ENCODE measurements around the gene ARID3A. TPM values are rescaled to one million over a fixed set of nuclear protein-coding genes. Genes with fewer than 3 reads are reported as not detected.
"Not testable (repeated sequence)": the region's sequence is repeated elsewhere in the genome, so short reads cannot be mapped to it uniquely, and the experiment has no call there.

Gene ARID3A
- total RNA-seq, 1 experiment from 2014 or later, result 3.7 TPM

DNA sequence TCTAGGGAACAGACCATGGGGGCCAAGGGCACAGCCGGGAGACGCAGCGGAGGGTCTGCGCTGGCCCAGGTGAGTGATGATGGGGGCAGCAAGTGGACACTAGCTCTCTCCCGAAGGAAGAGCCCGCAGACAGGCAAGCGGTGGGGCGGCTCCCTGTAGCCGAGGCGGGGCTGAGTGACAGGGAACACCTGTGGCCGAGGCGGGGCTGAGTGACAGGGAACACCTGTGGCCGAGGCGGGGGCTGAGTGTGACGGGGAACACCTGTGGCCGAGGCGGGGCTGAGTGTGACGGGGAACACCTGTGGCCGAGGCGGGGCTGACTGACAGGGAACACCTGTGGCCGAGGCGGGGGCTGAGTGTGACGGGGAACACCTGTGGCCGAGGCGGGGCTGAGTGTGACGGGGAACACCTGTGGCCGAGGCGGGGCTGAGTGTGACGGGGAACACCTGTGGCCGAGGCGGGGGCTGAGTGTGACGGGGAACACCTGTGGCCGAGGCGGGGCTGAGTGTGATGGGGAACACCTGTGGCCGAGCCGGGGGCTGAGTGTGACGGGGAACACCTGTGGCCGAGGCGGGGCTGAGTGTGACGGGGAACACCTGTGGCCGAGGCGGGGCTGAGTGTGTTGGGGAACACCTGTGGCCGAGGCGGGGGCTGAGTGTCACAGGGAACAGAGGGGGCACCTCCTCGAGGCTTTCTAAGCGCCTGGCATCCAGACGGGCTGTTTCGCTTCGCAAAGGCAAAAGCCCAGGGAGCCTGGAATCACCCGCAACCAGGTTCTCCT is 34.2 kb upstream of the ARID3A start:
- DNase-seq (ENCODE audit: low read depth), result not testable (repeated sequence)

DNA sequence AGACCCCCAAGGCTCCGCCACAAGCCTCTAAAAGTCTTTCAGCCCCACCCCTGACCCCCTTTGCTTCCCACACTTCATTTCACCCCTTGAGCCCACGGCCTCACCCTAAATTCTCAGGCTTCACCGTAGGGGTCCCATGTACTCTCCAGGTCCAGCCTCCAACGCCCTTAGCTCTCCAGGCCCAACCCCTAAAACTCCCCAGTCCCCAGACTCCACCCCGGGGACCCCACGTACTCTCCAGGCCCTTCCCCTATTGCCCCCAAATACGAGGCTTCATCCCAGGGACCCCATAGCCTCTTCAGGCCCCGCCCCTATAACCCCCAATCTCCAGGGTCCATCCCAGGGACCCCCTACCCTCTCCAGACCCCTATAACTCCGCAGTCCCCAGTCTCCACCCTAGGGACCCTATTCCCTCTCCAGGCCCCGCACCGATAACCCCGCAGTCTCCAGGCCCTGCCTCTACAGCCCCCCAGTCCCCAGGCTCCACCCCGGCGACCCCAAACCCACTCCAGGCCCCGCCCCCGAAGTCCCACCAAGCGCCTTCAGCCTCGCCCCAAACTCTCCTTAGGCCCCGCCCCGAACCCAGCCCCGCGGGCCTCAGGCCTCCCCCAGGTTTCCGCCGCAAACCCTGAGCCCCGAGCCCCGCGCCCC is 33.5 kb upstream of the ARID3A start:
- DNase-seq (ENCODE audit: low read depth), result no peak

DNA sequence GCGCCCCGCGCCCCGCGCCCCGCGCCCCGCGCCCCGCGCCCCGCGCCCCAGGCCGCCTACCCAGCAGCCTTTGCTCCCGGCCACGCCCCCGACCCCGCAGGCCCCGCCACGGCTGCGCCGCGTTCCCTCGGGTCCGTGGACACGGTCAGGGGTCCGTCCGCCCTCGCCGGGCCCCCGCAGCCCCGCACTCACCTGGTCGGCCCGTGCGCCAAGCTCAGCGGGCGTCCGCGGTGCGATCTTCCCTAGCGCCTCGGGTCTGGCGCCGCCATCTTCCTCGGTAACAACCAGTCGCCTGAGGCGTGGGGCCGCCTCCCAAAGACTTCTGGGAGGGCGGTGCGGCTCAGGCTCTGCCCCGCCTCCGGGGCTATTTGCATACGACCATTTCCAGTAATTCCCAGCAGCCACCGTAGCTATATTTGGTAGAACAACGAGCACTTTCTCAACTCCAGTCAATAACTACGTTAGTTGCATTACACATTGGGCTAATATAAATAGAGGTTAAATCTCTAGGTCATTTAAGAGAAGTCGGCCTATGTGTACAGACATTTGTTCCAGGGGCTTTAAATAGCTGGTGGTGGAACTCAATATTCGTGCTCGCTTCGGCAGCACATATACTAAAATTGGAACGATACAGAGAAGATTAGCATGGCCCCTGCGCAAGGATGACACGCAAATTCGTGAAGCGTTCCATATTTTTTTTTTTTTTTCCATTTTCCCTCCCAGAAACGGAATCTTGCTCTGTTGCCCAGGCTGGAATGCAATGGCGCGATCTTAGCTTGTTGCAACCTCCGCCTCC is 32.7 kb upstream of the ARID3A start, which contains the start of the genes MED16 and RNU6-9:
Gene MED16, minus strand, starts transcription at position 294 of the 796 bp plus-strand sequence. CDS start 2,056 bp downstream, outside the sequence.
Gene RNU6-9, plus strand, starts transcription at position 591 of the 796 bp plus-strand sequence.
- peak; percentile 91 for DNase-seq (ENCODE audit: low read depth)

DNA sequence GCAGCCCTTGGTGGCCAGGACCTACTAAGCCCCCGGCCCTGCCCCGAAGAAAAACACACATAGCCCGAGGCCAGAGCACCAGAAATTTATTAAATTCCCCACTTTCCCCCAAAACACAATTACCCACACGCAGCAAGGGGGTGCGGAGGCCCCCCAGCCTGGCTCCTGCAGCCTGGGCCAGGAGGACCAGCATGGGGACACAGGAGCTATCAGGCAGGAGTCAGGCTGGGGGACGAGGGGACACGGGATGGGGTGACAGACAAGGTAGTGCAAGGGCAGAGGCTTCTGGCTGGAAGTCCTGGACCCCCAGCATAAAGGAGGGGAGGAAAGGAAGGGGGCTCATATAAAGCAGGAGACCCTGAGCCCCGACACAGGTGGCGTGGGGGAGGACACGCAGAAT is 29.4 kb upstream of the ARID3A start:
- DNase-seq (ENCODE audit: low read depth), result no peak

DNA sequence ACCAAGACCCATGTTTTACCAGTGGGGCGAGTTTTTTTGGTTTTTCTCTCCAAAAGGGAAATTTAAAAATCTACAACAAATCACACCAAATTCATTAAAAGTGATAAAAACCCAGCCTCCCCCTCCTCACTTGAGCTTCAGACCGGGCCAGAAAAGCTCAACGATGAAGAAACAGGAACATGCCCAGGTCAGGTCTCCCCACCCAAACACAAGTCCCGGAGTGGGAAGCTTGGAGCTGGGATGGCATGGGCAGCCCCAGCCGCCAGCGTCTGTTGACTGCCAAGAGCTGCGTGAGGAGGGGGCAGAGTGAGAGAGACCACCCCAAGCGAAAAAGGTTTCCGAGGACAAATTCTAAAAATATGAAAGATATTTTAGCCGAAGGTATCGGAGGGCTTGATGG is 28.8 kb upstream of the ARID3A start:
- no peak for DNase-seq (ENCODE audit: low read depth)

DNA sequence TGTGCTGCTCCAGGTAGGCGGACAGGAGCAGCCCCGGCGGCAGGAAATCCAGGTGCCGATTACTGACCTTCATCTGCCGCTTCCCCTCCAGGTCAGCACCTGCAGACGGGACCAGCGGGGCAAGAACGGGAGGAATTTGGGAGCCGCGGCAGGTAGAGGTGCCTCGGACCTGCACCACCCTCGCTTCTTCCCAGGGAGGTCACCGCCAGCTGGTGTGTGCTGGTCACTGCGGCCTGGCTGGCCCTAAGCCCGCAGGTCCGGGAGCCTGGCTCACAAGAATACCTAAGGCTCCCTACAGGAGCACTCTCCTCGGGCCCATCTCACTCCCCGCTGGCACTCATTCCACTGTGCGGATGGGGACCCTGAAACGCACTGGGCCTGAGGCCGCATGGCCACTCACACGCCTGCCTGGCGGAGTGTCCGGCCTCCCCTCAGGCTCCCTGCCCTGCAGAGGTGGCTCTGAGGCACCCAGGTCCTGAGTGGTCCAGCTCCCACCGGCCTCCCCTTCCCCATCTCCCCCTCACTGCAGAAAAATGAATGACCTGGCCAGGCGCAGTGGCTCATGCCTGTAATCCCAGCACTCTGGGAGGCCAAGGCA is 28.3 kb upstream of the ARID3A start:
- DNase-seq (ENCODE audit: low read depth), result no peak

DNA sequence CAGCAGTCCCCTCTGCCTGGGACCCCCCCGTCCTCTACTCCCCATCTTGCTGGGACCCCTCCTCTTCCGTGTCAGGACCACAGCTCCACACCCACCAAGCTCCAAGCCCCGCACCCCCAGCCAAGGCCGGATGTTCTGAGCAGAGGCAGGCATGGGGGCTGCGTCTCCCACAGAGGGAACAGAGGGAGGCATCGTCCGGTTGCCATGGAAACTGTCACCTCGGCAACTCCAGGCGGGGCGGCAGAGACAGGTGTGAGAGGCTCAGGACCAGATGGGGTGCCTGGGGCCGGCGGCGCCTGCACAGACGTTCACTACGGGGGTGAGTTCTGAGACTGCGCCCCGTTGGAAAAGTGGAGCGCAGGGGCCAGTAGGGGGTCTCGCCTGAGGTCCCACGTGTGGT is 27.2 kb upstream of the ARID3A start:
- peak; percentile 28 for DNase-seq (ENCODE audit: low read depth)

DNA sequence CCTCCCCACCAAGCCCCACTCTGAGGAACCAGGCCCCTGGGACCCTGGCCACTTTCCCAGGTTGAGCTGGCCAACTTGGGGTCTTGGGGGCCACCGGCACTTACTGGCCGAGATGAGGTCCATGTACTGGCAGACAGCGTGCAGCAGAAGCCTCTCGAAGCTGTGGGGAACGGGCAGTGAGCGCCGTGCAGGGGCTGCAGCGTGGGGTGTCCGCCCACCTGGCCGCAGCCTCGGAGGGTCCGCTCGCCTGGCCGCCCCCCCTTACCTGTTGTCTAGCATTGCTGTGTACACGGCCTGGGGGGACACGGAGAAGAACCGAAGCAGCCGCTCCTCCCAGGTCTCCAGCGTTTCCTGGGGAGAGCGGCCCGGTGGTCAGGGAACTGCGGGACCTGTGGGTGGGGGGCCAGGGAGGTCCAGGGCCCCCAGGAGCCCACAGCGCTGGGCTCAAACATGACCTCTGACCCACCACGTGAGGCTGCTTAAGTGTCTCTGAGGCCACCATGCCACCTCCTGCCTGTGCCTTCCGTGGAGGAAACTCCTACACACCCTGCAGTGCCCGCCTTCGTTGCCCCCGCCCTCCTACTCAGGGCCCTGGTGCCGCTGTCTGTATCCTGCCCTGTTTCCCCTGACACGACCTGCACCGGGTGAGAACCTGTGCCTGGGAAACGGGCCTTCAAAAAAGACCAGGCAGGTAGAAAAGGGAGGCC is 26.3 kb upstream of the ARID3A start:
- DNase-seq (ENCODE audit: low read depth), result no peak

DNA sequence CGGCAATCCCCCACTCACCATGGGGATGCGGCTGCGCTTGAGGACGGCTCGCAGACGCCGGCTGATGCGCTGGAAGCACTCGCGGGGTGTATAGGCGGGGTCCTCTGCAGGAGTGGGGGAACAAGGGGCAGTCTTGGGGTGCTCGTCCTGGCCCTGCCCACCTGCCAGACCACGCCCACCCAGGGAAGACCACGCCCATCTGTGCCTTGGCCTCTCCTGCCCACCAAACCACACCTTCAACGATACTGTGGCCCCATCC is 25.9 kb upstream of the ARID3A start:
- no peak for DNase-seq (ENCODE audit: low read depth)

DNA sequence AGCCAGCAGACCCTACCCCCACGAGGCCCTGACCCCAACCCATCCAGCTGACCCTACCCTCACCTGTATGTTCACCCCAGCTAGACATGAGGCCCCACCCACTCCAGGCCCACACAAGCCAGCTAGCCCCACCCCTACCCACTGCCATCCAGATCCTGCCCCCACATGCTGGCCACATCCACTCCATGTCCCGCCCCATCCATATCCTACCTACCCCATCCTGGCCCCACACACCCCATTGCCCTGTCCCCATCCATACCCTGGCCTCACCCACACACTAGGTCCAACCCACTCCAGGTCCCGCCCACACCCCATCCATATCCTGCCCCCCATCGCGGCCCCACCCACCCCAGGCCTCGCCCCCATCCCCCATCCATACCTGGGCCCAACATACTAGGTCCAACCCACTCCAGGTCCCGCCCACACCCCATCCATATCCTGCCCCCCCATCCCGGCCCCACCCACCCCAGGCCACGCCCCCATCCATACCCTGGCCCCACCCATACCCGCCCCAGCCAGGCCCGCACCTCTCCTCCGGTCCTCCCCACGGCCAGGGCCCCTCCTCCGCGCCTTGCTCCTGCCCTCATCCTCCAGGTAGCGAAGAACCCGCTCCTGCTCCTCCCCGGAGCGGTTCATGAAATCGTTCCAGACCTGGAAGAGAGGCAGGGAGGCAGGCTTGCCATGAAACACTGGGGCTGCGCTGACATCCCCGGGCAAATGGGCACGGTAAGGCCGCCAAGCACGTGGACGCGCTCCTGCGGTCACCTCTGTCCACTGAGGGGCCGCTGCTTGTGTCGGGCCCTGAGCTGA is 25.3 kb upstream of the ARID3A start:
- no peak for DNase-seq (ENCODE audit: low read depth)

DNA sequence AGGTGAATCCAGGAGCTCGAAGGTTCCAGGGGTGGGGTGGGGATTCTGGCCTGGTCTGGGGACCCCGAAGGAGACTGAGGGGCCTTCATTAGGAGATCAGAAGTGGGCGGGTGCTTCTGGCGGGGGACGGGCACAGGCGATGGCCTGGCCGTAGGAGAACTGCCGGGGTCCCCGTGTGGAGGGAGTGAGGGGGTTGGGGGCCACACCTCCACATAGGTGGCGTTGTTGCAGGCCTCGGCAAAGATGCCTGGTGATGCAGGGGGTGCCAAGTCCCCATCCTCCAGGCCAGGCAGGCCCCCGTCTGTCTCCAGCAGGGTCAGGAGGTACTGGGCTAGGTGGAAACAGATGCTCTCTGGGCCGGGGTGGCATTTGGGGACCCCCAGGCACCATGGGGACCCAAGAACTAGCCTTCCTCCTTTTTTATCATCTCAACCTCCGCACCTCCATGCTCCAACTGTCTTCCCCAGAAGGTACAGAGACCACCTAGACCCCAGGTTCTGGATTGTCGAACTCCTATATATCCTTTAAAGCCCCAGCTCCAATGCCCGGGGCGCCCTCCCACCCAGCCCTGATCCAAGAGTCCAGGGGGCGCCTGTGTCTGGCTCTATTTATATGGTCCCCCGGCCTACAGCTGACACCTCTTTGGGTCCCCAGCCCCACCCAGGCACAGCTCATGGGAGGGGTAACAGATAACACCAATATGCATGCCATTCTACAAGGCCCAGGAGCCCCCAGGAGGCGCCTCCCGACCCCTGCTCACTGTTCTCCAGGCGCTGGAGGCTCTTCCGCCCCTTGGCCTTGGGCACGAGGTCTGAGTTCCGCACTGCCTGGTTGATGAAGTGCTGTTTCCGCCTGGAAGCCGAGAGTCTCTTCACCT is 24.4 kb upstream of the ARID3A start:
- no peak for DNase-seq (ENCODE audit: low read depth)

DNA sequence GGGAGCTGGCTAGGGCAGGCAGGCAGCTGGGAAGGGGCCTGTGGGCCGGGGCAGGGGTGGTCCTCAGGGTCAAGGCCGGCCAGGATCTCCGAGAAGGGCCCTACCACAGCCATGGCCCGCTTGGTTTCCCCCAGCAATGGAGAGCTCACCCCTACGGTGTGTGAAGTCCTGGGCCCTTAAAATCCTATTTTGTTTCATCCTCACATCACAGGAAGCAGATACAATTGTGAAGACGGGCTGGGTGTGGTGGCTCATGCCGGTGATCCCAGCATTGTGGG is 23.8 kb upstream of the ARID3A start:
- no peak for DNase-seq (ENCODE audit: low read depth)

DNA sequence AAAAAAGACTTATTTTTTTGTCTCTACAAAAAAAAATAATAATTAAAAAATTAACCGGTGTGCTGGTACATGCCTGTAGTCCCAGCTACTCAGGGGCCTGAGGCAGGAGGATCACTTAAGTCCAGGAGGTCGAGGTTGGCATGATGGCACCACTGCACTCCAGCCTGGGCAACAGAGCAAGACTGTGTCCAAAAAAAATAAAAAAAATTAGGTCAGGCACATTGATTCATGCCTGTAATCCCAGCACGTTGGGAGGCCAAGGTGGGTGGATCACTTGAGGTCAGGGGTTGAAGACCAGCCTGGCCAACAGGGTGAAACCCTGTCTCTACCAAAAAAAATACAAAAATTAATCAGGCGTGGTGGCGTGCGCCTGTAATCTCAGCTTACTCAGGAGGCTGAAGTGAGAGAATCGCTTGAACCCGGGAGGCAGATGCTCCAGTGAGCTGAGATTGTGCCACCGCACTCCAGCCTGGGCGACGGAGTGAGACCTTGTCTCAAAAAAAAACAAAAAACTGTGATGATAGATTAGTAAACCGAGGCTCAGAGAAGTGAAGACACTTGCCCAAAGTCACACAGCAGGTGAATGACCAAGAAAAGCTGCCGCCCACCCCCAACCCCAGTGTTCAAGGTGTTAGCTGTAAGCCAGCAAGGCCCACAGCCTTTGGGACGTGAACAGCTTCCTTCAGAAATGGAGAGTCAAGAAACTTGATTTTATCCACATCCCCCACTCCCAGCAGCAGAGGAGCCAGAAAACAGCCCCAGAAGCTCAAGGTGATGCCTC is 23.2 kb upstream of the ARID3A start:
- DNase-seq (ENCODE audit: low read depth), result no peak

DNA sequence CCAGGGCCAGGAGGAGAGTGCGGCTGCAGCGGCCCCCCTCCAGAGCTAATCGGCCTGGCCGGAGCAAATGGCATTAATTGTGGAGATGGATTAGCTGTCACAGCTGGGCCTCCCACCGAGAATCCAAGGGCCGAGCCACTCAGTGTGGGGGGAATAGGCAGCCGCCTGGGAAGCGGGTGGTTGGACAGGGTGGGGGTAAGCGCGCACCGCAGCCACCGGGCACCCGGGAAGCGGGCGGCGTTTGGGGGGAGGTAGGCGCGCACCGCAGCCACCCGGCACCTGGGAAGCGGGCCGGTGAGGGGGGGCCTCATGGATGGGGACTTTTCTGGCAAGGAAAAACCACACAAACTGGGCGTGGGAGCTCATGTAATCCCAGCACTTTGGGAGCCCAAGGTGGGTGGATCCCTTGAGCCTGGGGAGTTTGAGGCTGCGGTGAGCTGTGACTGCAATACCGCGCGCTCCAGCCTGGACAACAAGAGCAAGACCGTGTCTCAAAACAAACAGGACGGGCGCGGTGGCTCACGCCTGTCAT is 22.5 kb upstream of the ARID3A start:
- no peak for DNase-seq (ENCODE audit: low read depth)

DNA sequence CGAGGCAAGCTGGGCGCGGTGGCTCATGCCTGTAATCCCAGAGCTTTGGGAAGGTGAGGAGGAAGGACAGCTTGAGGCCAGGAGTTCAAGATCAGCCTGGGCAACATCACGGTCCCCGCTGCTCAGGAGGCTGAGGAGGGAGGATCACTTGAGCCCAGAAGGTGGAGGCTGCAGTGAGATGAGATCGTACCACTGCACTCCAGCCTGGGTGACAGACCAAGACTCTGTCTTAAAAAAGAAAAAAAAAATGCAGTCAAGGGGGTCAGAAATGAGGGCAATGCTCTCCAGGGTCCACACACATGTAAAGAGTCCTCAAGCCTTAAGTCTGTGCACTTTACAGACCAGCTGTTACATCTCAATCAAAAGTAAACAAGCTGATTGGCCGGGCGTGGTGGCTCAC is 21.3 kb upstream of the ARID3A start:
- no peak for DNase-seq (ENCODE audit: low read depth)

DNA sequence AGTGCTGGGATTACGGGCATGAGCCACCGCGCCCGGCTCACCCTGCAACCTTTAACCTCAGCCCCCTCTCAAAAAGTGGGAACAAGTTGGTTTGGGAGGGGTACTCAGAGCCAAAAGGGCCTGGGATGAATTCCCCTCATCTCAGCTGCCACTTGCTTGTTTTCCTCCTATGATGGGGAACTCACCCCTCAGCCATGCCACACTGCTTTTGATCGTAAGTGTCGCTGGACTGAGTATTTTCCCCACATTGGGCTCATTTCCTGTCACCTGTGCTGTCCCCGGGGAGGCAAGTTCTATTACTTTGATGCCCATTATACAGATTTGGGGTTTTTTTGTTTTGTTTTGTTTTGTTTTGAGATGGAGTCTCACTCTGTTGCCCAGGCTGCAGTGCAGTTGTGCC is 19.4 kb upstream of the ARID3A start:
- no peak for DNase-seq (ENCODE audit: low read depth)

DNA sequence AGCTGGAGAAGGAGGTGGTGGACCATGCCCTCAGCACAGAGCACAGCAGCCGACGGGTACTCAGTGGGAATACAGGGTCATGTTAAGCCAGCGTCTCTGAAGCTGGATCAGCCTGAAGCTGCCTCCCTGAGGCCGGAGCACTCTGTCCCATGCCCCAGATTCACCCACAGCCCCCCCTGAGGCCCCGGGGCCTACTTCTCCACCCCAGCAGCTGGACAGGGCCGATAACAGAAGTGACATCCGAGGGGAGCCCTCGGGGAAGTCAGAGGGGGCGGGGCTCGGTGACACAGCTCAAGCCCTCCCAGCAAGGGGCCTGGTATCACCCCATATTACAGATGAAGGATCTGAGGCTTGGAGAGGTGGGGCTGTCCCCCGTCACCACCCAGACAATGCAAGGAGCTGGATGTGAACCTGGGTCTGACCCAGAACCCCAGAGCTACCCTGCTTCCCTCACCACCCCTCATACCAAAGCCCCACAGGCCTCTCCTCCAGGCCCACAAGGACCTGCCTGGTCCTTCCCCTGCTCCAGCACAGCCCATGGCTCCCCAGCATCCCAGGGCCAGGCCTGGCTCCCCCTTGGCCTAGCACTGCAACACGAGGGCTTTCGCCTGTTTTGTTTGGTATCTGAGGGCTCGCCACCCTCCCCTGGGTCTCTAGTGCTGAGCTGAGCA is 18.5 kb upstream of the ARID3A start:
- no peak for DNase-seq (ENCODE audit: low read depth)

Data from M059J (cell line).